Hepatocyte (in vitro differentiated cells): ENCODE measurements around the gene TFIP11. TPM values are rescaled to one million over a fixed set of nuclear protein-coding genes. Genes with fewer than 3 reads are reported as not detected.

Source experiments
- DNase-seq: peaks from one replicate; pipeline ENCODE4 v3.0.0-alpha.2; 2016; ENCODE audit warnings: low spot score
- H2AFZ ChIP-seq: fragments of 200-600 bp; sonication (generic); 2 replicates; pipeline ENCODE4 v1.6.0; 2016; ENCODE audit warnings: antibody characterized with exemption, mild to moderate bottlenecking
- H3K27ac ChIP-seq: fragments of 200-600 bp; sonication (generic); 2 replicates; pipeline ENCODE4 v1.5.1; 2016; ENCODE audit warnings: mild to moderate bottlenecking
- H3K27me3 ChIP-seq: fragments of 200-600 bp; sonication (generic); 2 replicates; pipeline ENCODE4 v1.6.1; 2016
- H3K36me3 ChIP-seq: fragments of 200-600 bp; sonication (generic); replicated peaks from 2 replicates; pipeline ENCODE4 v1.5.1; 2016; ENCODE audit warnings: low read depth; ENCODE audit not compliant: insufficient read depth
- H3K4me1 ChIP-seq: fragments of 200-600 bp; sonication (generic); 2 replicates; pipeline ENCODE4 v1.5.1; 2016; ENCODE audit warnings: mild to moderate bottlenecking, moderate library complexity; ENCODE audit not compliant: insufficient read depth
- H3K4me2 ChIP-seq: fragments of 200-600 bp; sonication (generic); 2 replicates; pipeline ENCODE4 v1.6.0; 2016
- H3K4me3 ChIP-seq: fragments of 200-600 bp; sonication (generic); 2 replicates; pipeline ENCODE4 v1.5.1; 2016; ENCODE audit warnings: mild to moderate bottlenecking
- H3K79me2 ChIP-seq: fragments of 200-600 bp; sonication (generic); 2 replicates; pipeline ENCODE4 v1.6.0; 2017; ENCODE audit warnings: mild to moderate bottlenecking
- H3K9me2 ChIP-seq: fragments of 200-600 bp; sonication (generic); replicated peaks from 2 replicates; pipeline ENCODE4 v1.6.0; 2017; ENCODE audit warnings: mild to moderate bottlenecking; ENCODE audit not compliant: insufficient read depth
- H3K9me3 ChIP-seq: fragments of 200-600 bp; sonication (generic); 2 replicates; pipeline ENCODE4 v1.5.1; 2016; ENCODE audit warnings: low read depth, mild to moderate bottlenecking
- H4K20me1 ChIP-seq: fragments of 200-600 bp; sonication (generic); 2 replicates; pipeline ENCODE4 v1.6.0; 2016; ENCODE audit warnings: mild to moderate bottlenecking; ENCODE audit not compliant: insufficient read depth, poor library complexity, severe bottlenecking
- CTCF ChIP-seq: fragments of 200-600 bp; sonication (generic); IDR thresholded peaks from 2 replicates; pipeline ENCODE4 v1.5.1; 2016; ENCODE audit warnings: antibody characterized with exemption, mild to moderate bottlenecking; ENCODE audit not compliant: poor library complexity
- EZH2 ChIP-seq: fragments of 200-600 bp; sonication (generic); IDR thresholded peaks from 2 replicates; pipeline ENCODE4 v1.6.1; 2016; ENCODE audit warnings: antibody characterized with exemption, mild to moderate bottlenecking, borderline replicate concordance
- EZH2phosphoT487 ChIP-seq: fragments of 200-600 bp; sonication (generic); IDR thresholded peaks from one replicate; pipeline ENCODE4 v1.6.1; 2018; ENCODE audit warnings: antibody characterized with exemption, mild to moderate bottlenecking, low read depth, moderate library complexity; ENCODE audit not compliant: unreplicated experiment, severe bottlenecking
- WGBS: methylation state at CpG from one replicate; pipeline ENCODE4 v1.1.6; 2016; ENCODE audit warnings: low lambda C conversion rate; ENCODE audit errors: missing lambda C conversion rate; 5-methylcytosine and 5-hydroxymethylcytosine counted together
- polyA plus RNA-seq: library from polyadenylated mRNA; unstranded; fragments of >200 nt; fragmentation: Nextera tagmentation; extraction: Ambion mirVana; gene quantifications from 2 replicates; pipeline ENCODE4 v1.2.1, GENCODE V29; 2016
- total RNA-seq: library from RNA; depleted of rRNA; stranded (reverse); fragments of >200 nt; gene quantifications from 2 replicates; pipeline ENCODE4 v1.2.3, GENCODE V29; 2014

TFIP11 gene
- total and polyA plus RNA-seq, 2 experiments from 2014 or later: 19.6 to 21.3 TPM

GRCh38 chr22:26453812-26454500, 58.3 kb downstream of the TFIP11 start:
- no peak for TF ChIP-seq EZH2
- TF ChIP-seq CTCF: no peak
- TF ChIP-seq EZH2phosphoT487: no peak
- no peak overlapping the region for H3K4me3 ChIP-seq
- no peak overlapping the region for H3K27ac ChIP-seq
- H4K20me1 ChIP-seq: no peaks in the 10 kb centered on the region
- no peaks in the 10 kb centered on the region for H3K36me3 ChIP-seq
- H3K9me3 ChIP-seq: no peaks in the 10 kb centered on the region
- H3K4me2 ChIP-seq: no peak overlapping the region
- no peak for DNase-seq
- no peaks in the 10 kb centered on the region for H3K79me2 ChIP-seq
- H3K9me2 ChIP-seq: no peaks in the 10 kb centered on the region
- H3K4me1 ChIP-seq: no peaks in the 10 kb centered on the region
- H3K27me3 ChIP-seq: no peaks in the 10 kb centered on the region
- WGBS: 88% methylated on average over 5 of the region's 5 CpGs
- H2AFZ ChIP-seq: no peak overlapping the region

DNA sequence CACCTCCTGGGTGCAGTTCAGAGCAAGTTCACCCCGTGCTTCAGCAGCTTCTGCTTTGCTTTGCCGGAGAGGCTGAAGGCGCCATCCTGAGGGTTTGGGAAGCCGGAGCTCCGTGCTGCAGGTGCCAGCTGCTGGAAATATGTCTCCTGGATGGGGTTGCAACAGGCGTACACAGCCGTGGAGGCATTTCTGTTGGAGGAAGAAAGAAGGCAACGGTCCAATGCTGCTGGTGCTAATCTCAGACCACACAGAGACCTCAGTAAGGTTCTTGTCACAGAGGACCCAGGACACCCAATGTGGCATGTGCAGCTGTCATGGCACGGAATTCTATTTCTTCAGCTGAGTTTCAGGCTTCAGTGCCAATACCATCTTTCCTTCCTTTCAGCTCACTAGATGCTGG, 59.1 kb downstream of the TFIP11 start:
- no peak for TF ChIP-seq CTCF
- no peak for TF ChIP-seq EZH2
- no peak for TF ChIP-seq EZH2phosphoT487
- Histone ChIP-seq H3K27ac (no peak overlapping the region), H3K36me3 (no peaks in the 10 kb centered on the region), H3K79me2 (no peaks in the 10 kb centered on the region), H3K4me1 (no peaks in the 10 kb centered on the region), H3K4me2 (no peak overlapping the region), H3K9me2 (no peaks in the 10 kb centered on the region), H4K20me1 (no peaks in the 10 kb centered on the region), H3K4me3 (no peak overlapping the region), H3K9me3 (no peaks in the 10 kb centered on the region), H2AFZ (no peak overlapping the region), H3K27me3 (no peaks in the 10 kb centered on the region)
- no peak for DNase-seq
- 95% methylated on average over 9 of the region's 9 CpGs for WGBS

GRCh38 chr22:26452236-26453016, 59.8 kb downstream of the TFIP11 start:
- Histone ChIP-seq H3K79me2 (no peaks in the 10 kb centered on the region), H3K9me3 (no peaks in the 10 kb centered on the region), H3K9me2 (no peaks in the 10 kb centered on the region), H2AFZ (no peak overlapping the region), H3K4me1 (no peaks in the 10 kb centered on the region), H3K4me3 (no peak overlapping the region), H4K20me1 (no peaks in the 10 kb centered on the region), H3K27me3 (no peaks in the 10 kb centered on the region), H3K27ac (no peak overlapping the region), H3K36me3 (no peaks in the 10 kb centered on the region), H3K4me2 (no peak overlapping the region)
- DNase-seq: no peak
- WGBS: 95% methylated on average over 23 of the region's 23 CpGs
- no peak for TF ChIP-seq EZH2phosphoT487
- no peak for TF ChIP-seq CTCF
- TF ChIP-seq EZH2: no peak
